Left forelimb (tissue), 1 donor: ENCODE data around the gene TRABD2B.
"Not testable (repeated sequence)": the region's sequence is repeated elsewhere in the genome, so short reads cannot be mapped to it uniquely, and the experiment has no call there.

Experiments
- DNase-seq: peaks from one replicate; pipeline ENCODE4 v3.0.0-alpha.2; 2018; ENCODE audit warnings: low spot score

TRABD2B gene

DNA sequence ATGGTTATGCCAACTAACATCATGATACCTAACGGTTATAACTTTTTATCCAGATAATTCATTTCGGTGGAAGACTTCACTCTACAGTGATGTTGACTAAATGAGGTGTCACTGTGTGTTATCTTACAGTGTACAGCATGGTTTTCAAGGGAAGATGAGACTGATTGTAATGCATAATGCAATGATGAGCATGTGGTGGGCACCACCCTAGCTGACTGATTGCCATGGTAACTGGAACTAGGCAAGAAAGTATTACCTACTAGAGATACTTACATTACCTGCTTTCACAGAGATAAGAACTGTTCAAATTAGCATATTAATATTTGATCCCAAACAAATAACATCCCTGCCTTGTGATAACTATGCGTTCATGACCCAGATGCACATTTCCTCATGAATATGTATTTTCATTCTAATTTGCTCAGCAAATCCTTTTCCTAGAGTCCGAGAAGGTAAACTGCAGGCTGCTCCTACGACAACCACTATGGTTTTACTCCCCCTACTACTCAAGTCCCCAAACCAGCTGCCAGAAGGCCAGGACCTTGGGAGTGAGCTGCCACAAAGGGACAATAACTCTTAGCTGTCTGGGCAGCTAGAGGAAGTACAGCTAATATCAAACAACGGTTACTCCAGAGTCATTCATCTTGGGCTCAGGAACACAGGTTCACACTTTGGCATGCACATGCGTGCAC, 29.2 kb downstream of the TRABD2B start:
- DNase-seq, result no peak

DNA sequence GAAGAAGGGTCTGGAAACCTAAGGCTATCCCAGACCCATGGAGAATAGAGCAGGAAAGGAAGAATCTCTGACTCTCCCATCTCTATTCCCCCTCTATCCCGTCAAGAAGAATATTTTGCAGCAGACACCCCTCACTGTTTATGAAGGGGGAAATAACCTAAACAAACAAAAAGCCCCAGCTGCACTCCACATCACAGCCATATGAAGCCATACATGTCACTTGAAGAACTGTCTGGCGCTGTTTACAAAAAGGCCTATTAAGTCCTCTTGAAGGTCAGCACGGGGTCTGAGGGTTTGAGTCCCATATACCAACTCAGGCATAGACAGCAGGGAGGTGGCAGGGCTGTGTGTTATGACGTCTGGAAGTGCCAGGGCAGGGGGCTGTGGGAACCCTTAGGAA, 31.4 kb downstream of the TRABD2B start:
- DNase-seq, result no peak

- no peak for DNase-seq
These were observed 32.5 kb downstream of the TRABD2B start for GRCh38 chr1:47964636-47965035.

DNA sequence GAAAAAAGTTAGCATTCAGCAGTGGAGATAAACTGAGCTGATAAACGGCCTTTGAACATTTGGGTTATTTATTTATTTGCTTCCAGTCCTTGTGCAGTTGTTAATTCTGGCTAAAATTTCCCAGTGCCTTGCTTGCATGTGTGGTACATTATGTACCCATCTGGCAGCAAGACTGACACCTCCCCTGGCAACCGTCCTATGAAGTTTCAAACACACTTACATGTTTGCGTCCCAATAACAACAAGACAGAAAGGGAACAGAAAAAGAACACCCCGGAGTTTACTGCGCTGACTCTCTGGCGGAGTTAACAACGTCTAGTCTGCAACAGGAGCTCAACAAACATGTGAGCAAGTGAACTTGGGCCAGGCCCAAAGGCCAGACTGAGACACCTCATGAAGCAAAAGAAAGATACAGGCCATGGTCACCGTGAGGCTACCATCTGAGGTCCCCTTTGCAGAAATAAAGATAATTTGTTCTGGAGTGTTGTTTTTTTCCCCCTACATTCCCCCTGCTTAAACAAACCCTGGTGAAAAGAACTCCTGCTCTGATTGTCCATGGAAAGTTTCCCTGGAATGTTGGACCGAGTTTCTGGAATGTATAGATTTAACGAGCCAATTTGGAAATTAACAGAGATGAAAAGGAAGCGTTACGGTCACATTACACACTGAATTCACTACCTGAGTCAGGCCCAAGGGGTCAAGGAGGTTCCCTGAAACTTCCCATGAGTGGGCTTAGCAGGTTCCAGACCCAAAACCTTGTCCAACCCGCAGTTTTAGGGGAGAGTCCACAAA, 33.4 kb downstream of the TRABD2B start:
- no peak for DNase-seq

GRCh38 chr1:47962750-47963492, 34.3 kb downstream of the TRABD2B start:
- no peak for DNase-seq

DNA sequence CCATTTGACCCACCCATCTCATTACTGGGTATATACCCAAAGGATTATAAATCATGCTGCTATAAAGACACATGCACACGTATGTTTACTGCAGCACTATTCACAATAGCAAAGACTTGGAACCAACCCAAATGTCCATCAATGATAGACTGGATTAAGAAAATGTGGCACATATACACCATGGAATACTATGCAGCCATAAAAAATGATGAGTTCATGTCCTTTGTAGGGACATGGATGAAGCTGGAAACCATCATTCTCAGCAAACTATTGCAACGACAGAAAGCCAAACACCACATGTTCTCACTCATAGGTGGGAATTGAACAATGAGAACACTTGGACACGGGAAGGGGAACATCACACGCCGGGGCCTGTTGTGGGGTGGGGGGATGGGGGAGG, 35.4 kb downstream of the TRABD2B start:
- DNase-seq, result not testable (repeated sequence)

- not testable (repeated sequence) for DNase-seq
These were observed 40.7 kb downstream of the TRABD2B start for GRCh38 chr1:47956491-47956890.

- no peak for DNase-seq
These were observed 43.5 kb downstream of the TRABD2B start for GRCh38 chr1:47953661-47954060.

GRCh38 chr1:47951545-47952235, 45.5 kb downstream of the TRABD2B start:
- DNase-seq, result no peak

GRCh38 chr1:47951026-47951425, 46.2 kb downstream of the TRABD2B start:
- no peak for DNase-seq

DNA sequence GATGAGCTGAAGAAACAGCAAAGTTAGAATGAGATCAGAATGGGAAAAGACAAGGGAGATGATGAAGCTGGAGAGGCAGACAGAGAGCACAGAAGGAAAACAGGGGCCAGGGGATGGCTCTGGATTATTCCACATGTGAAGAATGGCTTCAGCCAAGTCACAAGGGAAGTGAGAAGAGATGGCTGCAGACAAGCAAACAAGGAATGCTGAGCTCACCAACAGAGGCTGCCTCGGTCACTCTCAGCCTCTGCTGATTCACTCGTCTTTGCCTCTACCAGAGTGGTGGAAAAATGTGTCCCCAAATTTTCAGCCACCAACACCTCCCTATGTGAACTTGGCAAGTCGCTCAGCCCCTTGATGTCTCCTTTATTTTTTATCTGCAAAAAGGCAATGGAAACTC, 46.7 kb downstream of the TRABD2B start:
- no peak for DNase-seq

DNA sequence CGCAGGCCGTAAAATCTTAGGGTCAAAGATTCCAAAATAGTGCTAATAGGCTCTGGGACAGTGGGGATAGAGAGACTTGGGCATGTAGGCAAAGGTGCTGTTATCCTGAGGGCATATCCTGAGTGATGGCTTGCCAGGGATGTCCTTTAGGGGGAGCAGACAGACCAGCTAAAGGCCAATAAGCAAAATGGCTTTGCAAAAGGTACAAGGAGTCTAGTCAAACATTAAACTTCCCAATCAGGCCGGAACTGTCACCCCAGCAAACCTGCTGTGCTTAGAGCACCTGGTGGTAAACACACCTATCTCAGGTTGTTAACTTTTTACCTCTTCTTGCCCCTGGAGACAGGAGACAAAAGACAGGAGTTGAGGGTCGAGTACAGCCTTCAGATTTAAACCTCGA, 49.1 kb downstream of the TRABD2B start:
- no peak for DNase-seq

DNA sequence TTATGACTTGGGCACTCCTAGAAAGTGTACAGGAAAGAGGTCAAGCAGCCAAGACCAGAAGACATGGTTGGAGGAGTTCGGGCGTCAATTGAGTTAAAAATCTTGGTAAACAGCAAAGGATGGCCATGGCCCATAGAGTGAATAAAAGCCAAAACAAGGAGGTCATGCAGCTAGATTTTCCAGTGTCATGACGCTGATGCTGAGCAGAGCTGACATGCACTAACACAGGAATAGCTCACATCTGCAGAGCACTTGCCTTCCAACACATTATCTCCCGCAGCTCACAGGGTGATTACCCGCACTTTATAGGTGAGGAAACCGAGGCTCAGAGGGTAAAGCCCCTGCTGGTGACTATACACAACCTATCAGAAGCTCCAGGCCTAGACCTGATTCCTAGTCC, 49.7 kb downstream of the TRABD2B start:
- DNase-seq, result no peak

DNA sequence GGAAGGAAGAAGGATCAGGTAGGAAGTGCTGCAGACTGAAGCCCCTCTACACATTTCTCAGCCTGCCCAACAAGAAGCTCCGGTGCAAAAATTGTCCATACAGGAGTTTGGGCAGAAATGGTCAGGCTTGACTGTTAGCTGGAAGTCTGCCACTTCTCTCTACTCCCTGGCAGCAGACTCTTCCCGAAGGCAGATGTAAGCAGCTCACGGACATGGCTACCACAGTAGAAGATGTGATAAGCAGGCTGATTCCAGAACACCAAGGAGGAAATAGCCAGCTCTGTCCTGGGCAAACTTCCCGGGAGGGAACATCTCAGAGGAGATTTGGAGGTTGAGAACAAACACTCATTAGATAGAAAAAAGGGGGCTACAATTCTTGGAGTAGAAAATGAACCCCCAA, 52.6 kb downstream of the TRABD2B start:
- no peak for DNase-seq

GRCh38 chr1:47942240-47942629, 55.0 kb downstream of the TRABD2B start:
- DNase-seq, result no peak

DNA sequence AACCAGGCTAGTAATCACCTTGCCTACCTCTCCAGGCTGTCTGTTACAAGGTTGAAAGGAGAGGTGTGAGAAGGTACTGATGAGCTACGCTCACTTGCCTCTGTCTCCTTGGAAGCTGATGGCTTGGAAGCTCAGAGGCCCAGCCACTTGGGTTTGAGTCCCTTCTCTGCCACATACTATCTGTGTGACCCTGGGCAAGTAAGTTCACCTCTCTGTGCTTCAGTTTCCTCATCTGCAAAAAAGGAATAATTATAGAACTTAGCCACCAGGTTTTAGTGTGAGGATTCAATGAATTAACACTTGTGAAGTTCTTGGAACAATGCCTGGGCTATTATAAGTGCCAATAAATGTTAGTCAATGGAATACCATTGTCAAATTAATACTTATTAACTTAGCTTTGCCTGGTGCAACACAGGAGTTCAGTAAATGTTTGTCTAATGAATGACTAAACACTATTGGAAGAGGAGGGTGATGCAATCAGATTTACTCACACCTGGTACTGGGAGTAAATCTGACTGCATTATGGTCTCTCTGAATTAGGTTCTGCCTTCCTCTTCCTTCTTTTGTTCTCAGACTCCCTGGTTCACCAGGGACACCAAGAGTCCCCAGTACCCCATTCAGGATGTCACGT, 55.5 kb downstream of the TRABD2B start:
- no peak for DNase-seq

DNA sequence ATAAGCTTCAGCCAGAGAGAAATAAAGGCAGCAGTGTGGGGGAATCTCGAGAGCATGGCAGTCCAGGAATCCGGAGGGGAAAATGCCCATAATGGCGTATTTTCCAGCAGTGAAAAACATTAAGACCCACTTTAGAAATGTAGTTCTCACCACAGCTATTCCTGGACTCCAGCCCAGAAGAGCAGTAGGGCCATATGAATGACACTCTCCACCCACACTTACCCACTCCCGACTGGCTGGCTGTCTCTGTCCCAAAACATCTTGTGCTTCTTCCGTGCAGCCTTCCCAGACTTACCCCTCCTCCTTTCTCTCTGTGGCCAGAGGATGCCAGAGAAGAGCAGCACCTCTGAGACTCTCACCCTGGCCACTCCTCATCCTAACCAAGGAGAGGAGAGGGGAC, 56.4 kb downstream of the TRABD2B start:
- DNase-seq, result no peak

DNA sequence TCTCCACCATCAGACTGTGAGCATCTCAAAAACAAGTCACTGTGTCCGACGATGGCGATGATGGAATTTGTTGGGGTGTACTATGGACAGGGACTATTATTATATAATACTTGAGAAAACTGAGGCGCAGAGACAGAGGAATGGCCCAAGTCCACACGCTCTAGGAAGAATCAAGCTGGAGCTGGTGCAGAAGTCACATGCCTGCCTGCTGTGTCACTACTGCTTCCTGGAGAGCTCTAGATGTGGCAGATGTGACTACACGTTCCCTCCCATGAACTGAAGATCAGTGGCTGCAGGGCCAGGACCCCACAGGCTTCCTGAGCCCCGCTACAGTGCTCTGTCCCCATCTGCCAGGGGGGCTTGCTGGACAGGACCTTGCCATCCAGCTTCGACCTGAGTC, 56.9 kb downstream of the TRABD2B start:
- DNase-seq, result peak; percentile 51

- no peak for DNase-seq
These were observed 58.7 kb downstream of the TRABD2B start for GRCh38 chr1:47938520-47938919.

DNA sequence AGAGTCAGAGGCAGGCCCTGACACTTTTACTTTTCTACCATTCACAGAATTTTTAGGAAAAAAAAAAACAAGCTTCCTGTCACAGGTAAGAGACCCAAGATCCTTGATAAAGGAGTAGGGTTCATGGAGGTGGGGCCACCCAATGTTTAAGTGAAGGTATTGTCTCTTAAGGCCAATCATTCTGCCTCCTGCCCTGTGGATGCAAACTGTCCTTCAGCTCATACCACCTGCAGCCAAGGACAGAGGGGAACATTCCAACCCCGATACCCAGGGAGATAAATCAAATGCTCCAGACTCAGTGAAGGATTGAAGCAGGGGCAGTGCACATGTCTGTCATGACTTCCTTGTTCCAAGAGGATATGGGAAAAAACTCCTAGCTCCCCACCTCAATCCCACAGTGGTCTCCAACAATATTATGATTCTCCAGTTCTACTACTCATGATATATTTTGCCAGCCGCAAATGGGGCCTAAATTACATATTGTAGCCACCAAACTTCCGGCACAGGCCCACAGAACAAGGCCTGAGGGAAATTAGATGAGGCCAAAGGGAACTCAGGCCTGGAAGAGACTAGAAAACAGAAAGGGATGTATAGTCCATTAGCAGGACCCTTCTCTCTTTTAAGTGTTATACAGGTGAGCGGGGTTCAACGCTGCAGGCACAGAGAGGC, 59.5 kb downstream of the TRABD2B start:
- peak; percentile 42 for DNase-seq

GRCh38 chr1:47936916-47937551, 60.2 kb downstream of the TRABD2B start:
- DNase-seq, result peak; percentile 28
